ENCODE results near the gene UPP2.

The UPP2 gene

DNA sequence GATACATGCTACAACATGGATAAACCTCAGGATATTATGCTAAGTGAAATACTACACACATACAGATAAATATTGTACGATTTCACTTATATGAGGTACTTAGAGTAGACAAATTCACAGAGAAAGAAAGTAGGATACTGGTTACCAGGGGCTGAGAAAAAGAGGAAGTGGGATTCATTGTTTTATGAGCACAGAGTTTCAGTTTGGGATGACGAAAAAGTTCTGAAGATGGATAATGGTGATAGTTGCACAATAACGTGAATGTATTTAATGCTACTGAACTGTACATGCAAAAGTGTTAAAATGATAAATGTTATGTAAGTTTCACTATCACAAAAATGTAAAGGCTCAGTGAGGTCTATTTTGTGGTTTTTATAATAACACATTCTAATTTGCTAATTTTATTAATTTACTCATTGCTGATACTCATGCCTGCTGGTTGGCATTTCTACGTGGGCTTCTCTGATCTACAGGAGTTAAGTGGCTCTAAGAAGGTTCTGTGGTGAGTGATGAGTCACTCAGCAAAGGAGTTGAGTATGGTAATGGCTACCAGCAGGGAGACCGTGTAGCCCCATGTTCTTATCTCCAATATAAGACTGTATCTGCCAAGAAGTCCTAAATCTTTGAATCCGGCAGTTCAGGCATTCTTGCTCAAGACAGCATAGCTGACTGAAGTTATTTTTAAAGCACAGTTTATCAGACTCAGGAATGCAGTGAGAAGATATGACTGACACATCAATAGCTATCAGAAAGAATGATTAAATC is 41.1 kb downstream of the UPP2 start:
- no peak for DNase-seq

DNA sequence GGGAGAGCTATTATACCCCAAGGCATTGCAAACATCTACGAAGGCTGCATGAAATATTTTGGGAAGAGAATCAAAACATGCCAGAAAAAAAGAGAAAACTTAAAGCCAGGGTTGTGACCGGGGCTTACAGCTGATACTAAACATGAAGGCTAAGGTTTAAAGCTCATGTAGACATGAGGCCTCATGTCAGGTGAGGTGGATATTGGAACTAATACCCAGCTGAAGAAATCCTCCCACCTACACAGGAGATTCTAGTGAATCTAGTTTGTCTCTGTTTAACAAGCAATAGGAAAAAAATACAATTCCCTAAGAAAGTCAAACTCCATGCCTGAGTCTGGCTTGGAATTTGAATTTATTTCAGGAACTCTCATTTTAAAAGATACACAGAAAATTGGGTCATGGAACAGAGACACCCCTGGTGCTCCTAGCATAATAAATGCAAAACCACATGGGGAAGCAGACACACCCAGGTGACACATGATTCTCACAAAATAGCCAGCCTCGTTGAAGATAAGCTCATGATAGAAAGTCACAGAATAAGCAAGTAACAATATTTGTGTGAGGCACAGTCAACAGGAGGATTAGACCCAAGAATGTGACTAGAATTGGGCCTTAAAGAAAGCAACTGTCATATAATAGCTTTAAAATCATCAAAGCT is 42.2 kb downstream of the UPP2 start:
- DNase-seq, result no peak

DNA sequence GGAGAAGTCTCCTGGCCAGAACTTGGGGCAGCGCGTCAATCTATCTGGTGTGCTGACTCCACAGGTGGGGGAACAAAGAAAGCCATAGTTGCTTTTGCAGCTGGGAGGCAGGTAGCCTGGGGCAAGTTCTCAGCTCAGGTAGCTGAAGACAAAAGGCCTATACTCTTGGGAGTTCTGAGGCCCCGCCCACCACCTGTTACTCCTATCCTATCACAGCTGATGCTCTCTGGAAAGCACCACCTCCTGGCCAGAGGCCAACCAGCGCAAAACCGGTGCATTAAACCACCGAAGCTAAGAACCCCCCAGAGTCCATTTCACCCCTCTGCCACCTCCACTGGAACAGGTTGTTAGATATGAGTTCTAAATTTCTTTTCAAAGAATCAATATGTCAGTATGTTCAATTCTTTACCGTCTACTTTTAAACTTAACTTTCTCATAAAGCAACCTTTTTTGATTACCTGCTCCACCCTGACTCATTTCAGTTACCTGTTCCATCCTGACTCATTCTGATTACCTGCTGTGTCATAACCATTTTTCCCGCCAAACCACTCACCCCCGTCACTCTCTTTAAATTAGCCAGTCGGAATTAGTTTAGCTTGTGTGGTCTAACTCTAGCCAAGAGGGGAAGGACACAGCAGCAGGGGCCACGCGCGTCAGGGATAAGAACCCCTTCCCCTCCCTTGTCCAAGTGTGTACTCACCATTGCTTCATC is 43.4 kb downstream of the UPP2 start:
- DNase-seq, result no peak

DNA sequence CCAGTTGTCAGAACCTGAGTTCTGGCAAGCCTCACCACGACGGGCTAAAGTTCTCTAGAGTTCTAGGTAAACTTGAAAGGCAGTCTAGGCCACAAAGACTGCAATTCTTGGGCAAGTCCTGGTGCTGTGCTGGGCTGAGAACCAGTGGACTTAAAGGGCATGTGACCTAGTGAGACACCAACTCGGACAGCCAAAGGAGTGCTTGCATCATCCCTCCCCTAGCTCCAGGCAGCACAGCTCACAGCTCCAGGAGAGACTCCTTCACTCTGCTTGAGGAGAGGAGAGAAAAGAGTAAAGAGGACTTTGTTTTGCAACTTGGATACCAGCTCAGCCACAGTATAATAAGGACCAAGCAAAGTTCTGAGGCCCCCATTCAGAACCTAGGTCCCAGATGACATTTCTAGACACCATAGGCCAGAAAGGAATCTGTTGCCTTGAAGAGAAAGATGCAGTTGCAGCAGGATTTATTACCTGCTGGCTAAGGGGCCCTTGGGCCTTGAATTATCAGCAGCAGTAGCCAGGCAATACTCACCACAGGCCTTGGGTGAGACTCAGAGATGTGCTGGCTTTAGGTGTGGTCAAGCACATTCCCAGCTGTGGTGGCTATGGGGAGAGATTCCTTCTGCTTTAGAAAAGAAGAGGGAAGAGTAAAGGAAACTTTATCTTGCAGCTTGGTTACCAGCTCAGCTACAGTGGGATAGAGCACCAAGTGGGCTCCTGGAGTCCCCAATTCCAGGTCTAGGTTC is 51.8 kb downstream of the UPP2 start:
- DNase-seq, result no peak

DNA sequence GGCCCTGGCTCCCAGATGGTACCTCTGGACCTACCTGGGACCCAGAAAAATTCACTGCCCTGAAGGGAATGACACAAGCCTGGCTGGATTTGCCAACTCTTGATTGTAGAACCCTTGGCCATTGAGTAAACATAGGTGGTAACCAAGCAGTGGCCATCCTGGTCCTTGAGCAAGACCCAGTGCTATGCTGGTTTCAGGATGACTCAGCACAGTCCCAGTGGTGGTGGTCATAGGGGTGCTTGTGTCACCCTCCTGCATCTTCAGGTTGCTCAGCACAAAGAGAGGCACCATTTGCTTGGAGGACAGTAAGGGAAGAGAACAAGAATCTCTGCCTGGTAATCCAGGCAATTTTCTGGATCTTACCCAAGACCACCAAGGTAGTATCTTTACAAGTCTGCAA is 52.9 kb downstream of the UPP2 start:
- no peak for DNase-seq

DNA sequence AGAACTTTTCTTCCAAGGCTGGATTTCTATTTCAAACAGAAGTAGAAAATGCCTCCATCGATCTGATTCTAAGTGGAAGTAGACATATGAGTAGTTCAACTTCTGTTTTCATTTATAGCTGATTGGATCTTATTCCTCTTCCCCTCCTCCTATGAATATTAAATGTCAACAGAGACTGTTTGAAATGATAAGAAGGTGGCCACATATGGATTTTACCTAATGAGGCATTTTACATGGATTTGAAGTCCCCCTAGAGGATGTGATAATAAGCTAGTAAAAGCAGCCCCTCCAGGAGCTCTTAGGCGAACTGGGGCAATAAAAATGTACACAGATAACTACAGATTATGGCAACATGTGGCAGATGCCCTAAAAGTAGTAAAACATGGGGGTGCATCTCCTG is 71.0 kb downstream of the UPP2 start:
- no peak for DNase-seq

DNA sequence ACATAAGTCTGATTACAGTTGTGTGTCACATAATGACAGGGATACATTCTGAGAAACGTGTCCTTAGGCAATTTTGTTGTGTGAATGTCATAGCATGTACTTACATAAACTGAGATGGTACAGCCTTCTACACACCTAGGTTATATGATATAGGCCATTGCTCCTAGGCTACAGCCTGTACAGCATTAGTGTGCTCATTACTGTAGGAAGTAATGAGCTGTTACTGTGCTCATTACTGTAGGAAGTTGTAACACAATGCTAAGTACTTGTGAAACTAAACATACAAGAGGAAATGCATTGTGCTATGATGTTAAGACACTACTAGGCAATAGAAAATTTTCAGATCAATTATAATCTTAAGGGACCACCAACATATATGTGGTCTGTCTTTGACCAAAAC is 72.8 kb downstream of the UPP2 start:
- no peak for DNase-seq

DNA sequence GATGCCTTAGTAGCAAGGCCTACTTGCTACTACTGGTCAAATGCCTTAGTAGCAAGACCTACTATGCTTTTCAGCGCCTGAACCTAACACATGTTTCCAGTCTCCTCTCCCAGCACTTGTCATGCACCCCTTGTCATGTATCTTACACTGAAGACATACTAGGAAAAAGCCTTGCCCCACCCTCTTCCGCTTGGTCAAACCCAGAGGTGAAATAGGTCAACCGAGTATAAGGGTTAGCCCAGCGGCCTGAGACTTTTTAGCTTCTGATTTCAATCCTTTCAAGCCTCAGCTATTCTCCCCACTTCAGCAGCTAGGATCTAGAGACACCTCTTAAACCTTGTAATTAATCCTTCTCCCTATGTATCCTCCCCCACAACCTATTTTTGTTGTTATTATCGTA is 73.3 kb downstream of the UPP2 start:
- no peak for DNase-seq

DNA sequence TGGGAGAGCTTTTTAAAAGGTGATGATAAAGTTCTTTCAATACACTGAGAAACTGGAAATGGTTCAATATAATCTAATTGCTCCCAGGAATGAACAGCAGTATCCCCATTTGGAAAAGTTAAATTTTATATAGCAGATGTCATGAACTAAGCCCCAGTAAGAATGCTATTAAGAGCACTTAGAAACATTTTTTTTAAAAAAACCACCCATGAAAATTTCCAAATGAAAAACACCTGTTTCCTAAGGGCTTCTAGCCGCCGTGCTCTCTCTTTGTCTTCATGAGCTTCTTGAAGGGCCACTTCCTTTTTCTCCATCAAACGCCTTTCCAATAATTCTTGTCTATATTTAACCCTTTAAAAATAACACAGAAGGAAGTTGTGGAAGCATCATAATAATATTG is 77.0 kb downstream of the UPP2 start:
- no peak for DNase-seq

DNA sequence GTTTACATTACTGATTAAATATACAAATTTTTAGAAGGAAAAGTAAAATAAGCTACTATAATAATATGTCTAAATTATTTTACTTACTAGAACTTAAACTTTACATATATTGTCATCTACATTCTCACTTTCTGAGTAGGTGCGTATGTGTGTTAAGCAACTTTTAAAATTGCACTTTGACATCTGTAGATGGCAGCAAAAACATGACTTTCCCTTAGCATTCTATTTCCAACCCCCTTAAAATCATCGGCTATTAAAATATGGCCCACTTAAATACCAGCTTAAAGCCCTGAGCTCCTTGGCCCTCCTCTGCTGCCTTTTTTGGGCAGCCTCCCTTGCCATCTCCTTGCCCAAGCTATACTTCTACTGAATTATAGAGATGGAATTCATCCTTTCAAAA is 78.0 kb downstream of the UPP2 start:
- DNase-seq, result no peak

DNA sequence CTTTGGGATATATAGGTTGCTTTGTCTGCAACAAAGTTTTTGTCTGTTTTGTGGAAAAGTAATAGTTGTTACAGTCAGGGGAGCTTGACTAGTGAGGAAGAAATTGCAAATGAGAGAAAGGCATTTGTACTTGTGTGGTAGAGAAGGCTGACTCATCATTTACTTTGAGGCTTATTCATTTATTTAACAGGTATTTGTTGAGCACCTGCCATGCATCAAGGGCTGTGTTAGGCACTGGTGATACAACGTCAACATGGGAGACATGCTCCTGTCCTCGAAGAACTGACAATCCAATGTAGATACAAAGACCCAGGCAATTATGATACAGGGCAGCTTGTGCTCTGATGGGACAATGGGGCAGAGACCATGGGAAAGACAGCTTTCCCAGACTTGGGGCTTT is 79.5 kb downstream of the UPP2 start:
- DNase-seq, result no peak

DNA sequence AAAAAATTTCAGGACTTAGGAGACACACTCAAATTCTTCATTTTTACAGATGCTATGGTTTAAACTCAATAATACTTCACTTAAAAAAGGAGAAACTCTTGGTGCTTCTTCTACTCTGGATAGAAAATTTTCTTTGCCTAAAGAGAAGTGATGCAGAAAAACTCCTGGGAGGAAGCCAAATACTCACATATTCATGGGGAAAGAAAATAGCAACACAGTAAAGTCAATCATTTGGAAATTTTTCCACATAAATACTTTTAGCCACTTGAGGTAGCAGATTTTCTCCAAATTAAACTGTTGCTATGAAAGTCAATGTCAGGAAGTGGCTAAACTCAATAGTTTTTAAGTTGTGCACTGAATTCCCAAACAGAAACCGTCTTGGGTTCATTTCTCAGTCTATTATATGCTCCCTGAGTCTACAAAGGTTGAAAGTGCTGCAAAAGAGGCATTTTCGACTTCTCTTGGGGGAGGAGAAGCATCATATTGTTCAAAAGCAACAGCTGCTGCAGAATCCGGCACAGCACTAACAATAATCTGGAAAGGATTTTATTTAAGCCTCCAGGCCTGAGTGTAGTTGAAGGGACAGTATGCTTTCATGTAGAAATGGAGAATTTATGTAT is 81.1 kb downstream of the UPP2 start:
- DNase-seq, result no peak

DNA sequence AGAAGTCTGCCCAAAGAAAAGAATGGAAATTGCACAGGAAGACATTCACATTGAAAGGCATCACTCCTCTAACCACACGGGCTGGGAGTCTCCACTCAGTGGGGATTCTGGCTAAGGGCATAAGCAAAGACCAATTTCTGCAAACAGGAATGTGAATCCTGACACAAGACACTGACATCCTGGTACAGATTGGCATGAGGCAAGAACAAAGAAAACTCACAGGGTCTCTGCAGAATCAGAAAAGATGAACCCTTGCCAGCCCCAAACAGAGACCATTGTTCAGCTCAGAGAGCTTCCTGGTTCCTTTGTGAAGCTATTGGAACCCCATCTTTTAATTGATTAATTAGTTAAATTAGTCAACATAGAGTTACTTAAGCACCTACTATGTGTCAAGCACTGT is 82.3 kb downstream of the UPP2 start:
- no peak for DNase-seq

DNA sequence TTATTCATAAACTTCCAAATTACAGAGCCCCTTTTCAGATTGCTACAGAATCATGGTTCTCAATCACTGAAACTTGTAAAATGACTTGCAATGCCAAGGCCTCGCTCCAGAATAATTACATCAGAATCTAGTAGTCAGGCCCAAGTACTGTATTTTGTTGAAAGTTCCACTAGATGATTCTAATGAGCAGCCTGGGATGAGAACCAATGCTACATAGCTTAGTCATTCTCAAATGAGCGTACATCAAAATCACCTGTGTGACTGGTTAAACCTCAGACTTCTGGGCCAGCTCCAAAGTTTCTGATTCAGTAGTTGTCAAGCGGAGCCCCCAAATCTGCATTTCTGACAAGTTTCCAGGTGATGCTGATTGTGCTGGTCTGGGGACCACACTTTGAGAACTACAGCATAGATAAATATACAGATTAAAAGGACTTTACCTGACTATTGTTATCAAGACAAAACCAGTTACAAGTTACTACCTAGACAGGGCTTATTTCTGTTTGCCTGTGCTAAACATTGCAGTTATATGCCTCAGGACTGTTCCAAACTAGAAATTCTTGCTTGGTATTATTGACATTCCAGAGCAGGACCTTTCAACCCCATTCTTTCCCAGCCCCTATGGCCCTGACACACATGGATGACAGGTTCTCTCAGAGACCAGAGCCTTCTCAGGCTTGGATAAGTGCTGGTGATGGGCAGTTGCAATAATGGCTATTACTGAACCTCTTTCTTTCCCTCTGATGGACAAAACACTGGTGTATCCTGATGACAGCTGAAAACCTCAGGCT is 83.1 kb downstream of the UPP2 start:
- DNase-seq, result no peak

Data from NCI-H2081 (cell line).